22Rv1 (cell line): ENCODE data around the gene PIP5K1B.

Experiments used
- CTCF ChIP-seq: fragments of 450-650 bp; IDR thresholded peaks from 2 replicates; pipeline ENCODE4 v1.5.1; 2017; ENCODE audit warnings: mild to moderate bottlenecking
- ZFX ChIP-seq: fragments of 450-650 bp; IDR thresholded peaks from 2 replicates; pipeline ENCODE4 v1.6.1; 2017; ENCODE audit warnings: antibody characterized with exemption, borderline replicate concordance

GRCh38 chr9:68860419-68860818 is 155.4 kb downstream of the PIP5K1B start:
- TF ChIP-seq CTCF = no peak
- TF ChIP-seq ZFX = no peak
